GM12801 (cell line): ENCODE data around the gene ACOXL.

Source experiments
- CTCF ChIP-seq: IDR thresholded peaks from one replicate; pipeline ENCODE4 v1.5.1; 2011; ENCODE audit warnings: control low read depth; ENCODE audit not compliant: insufficient read length; ENCODE audit errors: extremely low read depth

The ACOXL gene

GRCh38 chr2:110804915-110805314, 72.5 kb downstream of the ACOXL start:
- no peak for TF ChIP-seq CTCF

GRCh38 chr2:110805894-110806452, 73.6 kb downstream of the ACOXL start:
- TF ChIP-seq CTCF: no peak

- TF ChIP-seq CTCF: no peak
These were observed 75.1 kb downstream of the ACOXL start for GRCh38 chr2:110807522-110807921.

GRCh38 chr2:110810404-110810803, 78.0 kb downstream of the ACOXL start:
- no peak for TF ChIP-seq CTCF

- no peak for TF ChIP-seq CTCF
These were observed 80.6 kb downstream of the ACOXL start for GRCh38 chr2:110812726-110813645.

- TF ChIP-seq CTCF: no peak
These were observed 81.5 kb downstream of the ACOXL start for GRCh38 chr2:110813896-110814295.

- TF ChIP-seq CTCF: no peak
These were observed 83.6 kb downstream of the ACOXL start for GRCh38 chr2:110815938-110816337.
